ENCODE results near the gene POLR2E. TPM values are rescaled to one million over a fixed set of nuclear protein-coding genes. Genes with fewer than 3 reads are reported as not detected.

POLR2E gene
- total and polyA plus RNA-seq, 9 of the 15 experiments (the other 6 are each of a cell fraction or from before 2014, with no cell fraction given): 3.4 to 413 (median 244) TPM

- POLR2A ChIA-PET: interaction anchor here (1.6 kb wide), 1 partner anchor 18 kb away, joined by 7 read pairs; no protein-coding TSS in a partner anchor
- intact Hi-C loops (cut with micrococcal nuclease) (loop anchor here (2.0 to 5.0 kb wide), 2 partner anchors 60 to 82 kb away; partner anchors contain the start of genes ABCA7, RNU6-2 and TMEM259), in situ Hi-C loops (cut with MboI) (no loop called here)
- BruUV-seq (replicated peaks): no TSS peak
- CTCF ChIA-PET (ENCODE audit: low intra/inter-chr PET ratio): no interaction called here
- H3K9me3 ChIP-seq (replicated peaks; ENCODE audit: control insufficient read depth, insufficient read depth, low read depth, low read length): peaks cover 7% of the 10 kb centered on the region
- no peaks in the 10 kb centered on the region; the same call in 1 of the 2 replicates for H4K20me1 ChIP-seq (replicated peaks; ENCODE audit: control insufficient read depth, insufficient read depth, low read length)
- WGBS (ENCODE audit: insufficient coverage, low coverage, missing lambda C conversion rate): 72% methylated on average over 15 of the region's 17 CpGs
- ATAC-seq (no peak), FAIRE-seq (peak; percentile 37), DNase-seq (ENCODE audit: extremely low read depth in 1 of 4, low spot score in 3 of 4) (peak in 1 of 4 experiments; percentile 57)
- H3K79me2 ChIP-seq (ENCODE audit: control insufficient read depth, insufficient read depth, low read length): peaks cover 25% of the 10 kb centered on the region
- H3K36me3 ChIP-seq (ENCODE audit: control insufficient read depth, insufficient read depth, low read length): peaks cover 26% of the 10 kb centered on the region; the same call in 2 of the 3 replicates
- H3K9ac ChIP-seq (ENCODE audit: insufficient read depth in 1 of 2, low read depth in 2 of 2, low read length in 2 of 2): no peak overlapping the region
- H3K9me1 ChIP-seq (ENCODE audit: control insufficient read depth, insufficient read depth, low read length): no peaks in the 10 kb centered on the region
- H3K4me1 ChIP-seq (replicated peaks in 1 of 2; ENCODE audit: control insufficient read depth in 2 of 2, insufficient read depth in 2 of 2, low read length in 2 of 2): peaks cover 36 to 73% of the 10 kb centered on the region in 2 experiments
- H2AFZ ChIP-seq (ENCODE audit: low read depth, low read length): no peak overlapping the region
- peak overlapping the region; percentile 58; the same call in 2 of the 3 replicates for H3K27ac ChIP-seq (ENCODE audit: extremely low read depth, low read depth, low read length)
- H3K27me3 ChIP-seq (ENCODE audit: control insufficient read depth in 2 of 2, insufficient read depth in 2 of 2, low read length in 2 of 2): no peaks in the 10 kb centered on the region
- H3K4me3 ChIP-seq: no peak overlapping the region
- no peak overlapping the region for H3K4me2 ChIP-seq (ENCODE audit: insufficient read depth, low read length)
- TF ChIP-seq REST (IDR thresholded peaks at IDR 0.05; ENCODE audit: borderline replicate concordance) (no peak), REST (CRISPR knock-in tag; IDR thresholded peaks at IDR 0.05; ENCODE audit: low read depth) (no peak), NELFE (IDR thresholded peaks at IDR 0.05; ENCODE audit: insufficient read depth, insufficient read length) (no peak), KLF13 (tag; IDR thresholded peaks at IDR 0.05; ENCODE audit: borderline replicate concordance, low read depth) (no peak), TGIF2 (CRISPR knock-in tag; IDR thresholded peaks at IDR 0.05) (no peak), MAFF (IDR thresholded peaks at IDR 0.05; ENCODE audit: low read length) (no peak), JUN (IDR thresholded peaks at IDR 0.05; ENCODE audit: borderline replicate concordance, low read depth, low read length) (peak; percentile 59; the same call in 1 of the 2 replicates), JUN (CRISPR knock-in tag; IDR thresholded peaks at IDR 0.05; ENCODE audit: borderline replicate concordance) (no peak), C11orf30 (IDR thresholded peaks at IDR 0.05; ENCODE audit: low read depth) (no peak), HINFP (tag; conservative IDR thresholded peaks at IDR 0.05; ENCODE audit: low read depth) (no peak), SIN3A (IDR thresholded peaks at IDR 0.05; ENCODE audit: borderline replicate concordance in 2 of 2, control insufficient read depth in 1 of 2, low read depth in 2 of 2, low read length in 2 of 2) (no peak), ZBED1 (IDR thresholded peaks at IDR 0.05) (no peak), CREM (IDR thresholded peaks at IDR 0.05; ENCODE audit: low read depth) (no peak)
Measured at GRCh38 chr19:1102407-1103131, 7.4 kb upstream of the POLR2E start.

All from K562 (cell line).